GM18511 (cell line): ENCODE data around the gene KIF5C.

Source experiments
- ATAC-seq: cut with Tn5 transposase; IDR thresholded peaks from one replicate; pipeline ENCODE4 v1.9.1; 2021; ENCODE audit warnings: mild to moderate bottlenecking, moderate library complexity; ENCODE audit not compliant: unreplicated experiment

KIF5C gene

GRCh38 chr2:149009576-149010461 is 134.8 kb downstream of the KIF5C start:
- ATAC-seq = no peak

- no peak for ATAC-seq
These were observed 137.5 kb downstream of the KIF5C start for GRCh38 chr2:149012545-149012944.

GRCh38 chr2:149015501-149015900 is 140.5 kb downstream of the KIF5C start:
- ATAC-seq = no peak

DNA sequence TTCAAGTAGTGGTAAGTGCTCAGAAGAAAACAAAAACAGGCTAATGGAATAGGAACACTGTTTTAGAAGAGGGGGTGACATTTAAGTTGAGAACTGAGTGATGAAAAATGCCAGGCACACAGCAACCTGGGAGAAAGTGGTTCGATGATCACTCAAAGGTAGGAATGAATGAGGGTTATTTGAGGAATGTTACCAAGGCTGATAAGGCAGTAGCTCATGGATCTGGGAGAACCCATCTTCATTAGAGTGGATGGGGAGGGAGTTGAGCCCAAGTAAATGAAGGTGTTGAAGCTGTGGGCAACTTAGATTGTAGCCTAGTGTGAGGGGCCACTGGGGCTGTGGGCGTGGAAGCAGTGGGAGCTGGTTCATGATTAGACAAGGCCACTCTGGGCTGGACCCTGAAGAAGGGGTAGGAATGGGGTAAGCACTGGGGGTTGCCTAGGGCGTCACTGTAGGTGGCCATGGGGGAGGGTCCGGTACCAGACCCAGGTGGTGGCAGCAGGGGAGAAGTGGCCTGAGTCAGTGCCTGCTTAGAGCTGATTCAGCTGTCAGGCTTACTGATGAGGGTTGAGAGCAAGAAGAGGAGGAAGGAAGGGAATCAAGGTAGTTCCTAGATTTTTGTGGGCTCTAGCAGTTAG is 141.0 kb downstream of the KIF5C start:
- ATAC-seq = no peak

DNA sequence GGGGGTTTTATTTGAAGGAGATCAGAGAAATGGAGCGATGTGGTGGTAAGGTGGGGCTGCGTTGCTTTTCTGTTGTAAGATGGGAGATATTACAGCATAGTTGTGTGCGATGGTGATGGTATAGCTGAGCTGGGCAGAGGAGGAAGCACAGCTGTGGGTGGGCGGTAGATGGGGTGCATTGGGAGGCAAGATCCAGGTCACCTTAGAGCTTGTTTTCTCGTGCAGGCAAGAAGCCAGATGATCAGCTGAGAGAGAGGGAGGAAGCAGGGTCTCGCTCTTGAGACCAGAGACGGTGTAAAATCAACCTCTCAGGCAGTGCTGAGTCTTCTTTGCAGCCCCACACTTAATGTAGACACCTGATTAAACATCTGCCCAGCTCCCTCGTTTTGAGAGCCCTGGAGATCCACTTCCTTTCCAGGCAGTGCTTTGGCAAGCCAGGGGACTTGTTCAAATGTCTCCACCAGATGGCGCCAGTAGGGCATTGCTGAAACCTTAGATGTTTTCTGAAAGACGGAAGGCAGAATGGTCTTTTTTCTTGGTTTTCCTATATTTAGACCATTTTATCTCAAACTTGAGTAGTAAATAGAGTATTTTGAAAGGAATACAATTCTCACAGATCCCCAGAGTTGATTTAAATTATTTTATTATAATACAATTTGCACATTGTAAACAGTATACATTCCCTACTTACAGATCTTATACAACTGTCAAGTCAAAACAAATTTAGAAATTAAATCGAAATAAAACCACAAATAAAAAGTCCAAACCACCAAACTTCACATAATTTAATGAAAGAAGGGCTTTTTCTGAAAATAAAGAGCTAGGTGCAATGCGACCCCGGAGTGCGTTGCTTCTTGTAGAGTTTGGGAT is 142.3 kb downstream of the KIF5C start:
- no peak for ATAC-seq

GRCh38 chr2:149018981-149019380 is 144.0 kb downstream of the KIF5C start:
- ATAC-seq = no peak

DNA sequence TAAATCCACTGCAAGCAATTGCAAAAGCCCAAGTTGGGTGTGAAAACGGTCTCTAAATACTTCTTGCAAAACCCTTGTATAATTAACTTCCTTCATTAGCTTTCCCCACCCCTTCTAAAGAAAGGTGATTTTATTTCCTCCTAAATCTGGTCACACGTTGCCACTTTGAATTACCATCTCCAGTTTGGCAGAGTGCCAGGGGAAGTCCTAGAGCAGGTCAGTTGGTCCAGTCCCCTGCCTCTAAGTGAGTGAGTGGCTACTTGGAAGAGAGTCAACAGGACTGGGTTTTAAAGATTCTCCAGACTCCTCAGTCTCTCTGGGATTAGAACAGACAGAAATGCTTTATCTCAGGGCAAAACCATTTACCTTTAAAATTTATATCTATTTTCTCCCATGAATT is 144.7 kb downstream of the KIF5C start:
- ATAC-seq = no peak

DNA sequence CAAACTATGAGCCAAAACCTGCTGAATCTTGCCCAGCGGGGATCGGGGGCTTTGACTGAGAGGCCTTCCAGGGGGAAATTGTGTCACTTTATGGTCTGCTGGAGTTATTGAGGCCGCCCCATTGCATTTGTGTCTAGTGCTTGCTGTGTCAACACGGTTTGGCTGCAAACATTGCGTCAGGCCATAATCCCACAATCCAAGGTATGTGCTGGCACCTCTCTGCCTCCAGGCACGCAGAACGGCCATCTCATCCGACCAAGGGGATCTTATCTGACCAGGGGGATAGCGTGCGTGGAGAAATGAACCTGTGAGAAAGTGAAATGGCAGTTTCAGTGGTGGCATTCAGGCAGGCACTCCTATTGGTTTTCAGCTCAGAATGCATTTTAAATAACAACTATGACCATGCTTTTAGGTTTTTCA is 145.4 kb downstream of the KIF5C start:
- ATAC-seq = peak; percentile 61

DNA sequence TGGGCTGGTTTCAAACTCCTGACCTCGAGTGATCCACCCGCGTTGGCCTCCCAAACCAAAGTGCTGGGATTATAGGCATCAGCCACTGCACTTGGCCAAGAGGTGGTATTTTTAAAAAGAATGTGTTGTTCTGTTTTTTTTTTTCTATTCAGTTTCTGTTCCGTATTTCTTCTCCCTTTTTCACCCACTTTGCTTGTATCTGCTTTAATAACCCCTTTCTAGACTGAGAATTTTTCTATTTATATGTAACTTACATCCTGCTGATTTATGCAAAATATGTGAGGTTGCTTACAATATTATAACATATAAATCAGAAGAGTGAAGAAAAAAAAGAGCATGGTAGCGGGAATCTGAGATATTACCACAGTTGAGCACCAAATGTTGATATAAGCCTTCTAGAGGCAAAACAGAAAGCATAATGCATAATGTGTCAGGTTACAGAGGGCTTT is 146.3 kb downstream of the KIF5C start:
- ATAC-seq = peak; percentile 67

DNA sequence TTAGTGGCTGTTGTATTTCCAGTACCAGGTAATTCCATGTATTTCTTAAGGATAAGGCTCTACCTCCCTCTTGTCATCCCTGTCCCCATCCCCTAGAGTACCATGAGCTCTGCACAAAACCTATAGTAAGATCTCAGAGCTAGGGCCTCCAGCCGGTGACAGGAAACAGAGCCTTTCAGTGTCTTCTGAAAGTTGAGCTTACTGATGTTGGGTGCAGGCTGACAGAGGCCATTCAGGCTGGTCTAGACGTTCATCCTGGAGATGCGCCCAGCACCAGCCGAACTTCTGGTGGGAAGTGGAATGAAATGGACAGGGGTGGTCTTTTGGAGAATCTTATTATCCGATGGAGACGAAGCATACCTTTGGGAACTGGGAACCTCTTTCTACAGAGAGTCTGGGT is 146.7 kb downstream of the KIF5C start:
- ATAC-seq = peak; percentile 57

DNA sequence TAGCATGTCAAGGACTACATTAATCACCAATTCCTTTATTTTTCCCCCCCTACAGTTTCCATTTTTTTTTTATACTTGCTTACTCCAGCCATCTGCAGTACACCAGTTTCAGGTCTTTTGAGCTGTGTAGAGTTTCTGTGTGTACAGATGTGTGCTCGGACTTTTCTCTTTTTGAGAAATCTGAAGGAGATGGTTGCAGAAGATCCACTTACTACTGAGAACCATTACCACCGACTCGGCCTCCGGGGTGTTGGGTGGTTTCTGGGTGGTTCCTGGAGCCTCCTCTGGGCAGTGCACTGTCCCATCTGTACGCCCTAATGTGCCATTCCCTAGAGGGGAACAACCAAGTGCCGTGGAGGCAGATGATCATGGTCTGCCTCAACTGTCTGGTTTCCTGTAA is 148.1 kb downstream of the KIF5C start:
- no peak for ATAC-seq

GRCh38 chr2:149027590-149028250 is 152.7 kb downstream of the KIF5C start:
- no peak for ATAC-seq

- no peak for ATAC-seq
These were observed 153.3 kb downstream of the KIF5C start for GRCh38 chr2:149028377-149028776.

DNA sequence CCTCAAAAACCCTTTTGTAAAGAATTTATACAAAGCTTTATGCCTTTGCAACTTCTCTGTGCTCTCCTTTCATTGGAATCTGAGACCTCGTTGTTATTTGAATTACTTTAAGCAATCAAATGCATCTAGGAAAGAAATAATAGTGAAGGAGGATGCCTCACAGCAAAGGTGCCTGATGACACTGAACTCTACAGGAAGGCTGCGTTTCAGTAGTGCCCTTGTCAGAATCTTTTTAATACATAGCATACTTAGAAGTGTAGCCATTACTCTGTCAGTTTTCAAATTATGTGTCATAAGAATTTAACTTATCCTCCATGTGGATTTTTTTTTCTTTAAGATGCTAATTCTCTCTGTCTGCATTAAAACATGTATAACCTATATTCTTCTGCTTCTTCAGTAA is 153.9 kb downstream of the KIF5C start:
- ATAC-seq = no peak

DNA sequence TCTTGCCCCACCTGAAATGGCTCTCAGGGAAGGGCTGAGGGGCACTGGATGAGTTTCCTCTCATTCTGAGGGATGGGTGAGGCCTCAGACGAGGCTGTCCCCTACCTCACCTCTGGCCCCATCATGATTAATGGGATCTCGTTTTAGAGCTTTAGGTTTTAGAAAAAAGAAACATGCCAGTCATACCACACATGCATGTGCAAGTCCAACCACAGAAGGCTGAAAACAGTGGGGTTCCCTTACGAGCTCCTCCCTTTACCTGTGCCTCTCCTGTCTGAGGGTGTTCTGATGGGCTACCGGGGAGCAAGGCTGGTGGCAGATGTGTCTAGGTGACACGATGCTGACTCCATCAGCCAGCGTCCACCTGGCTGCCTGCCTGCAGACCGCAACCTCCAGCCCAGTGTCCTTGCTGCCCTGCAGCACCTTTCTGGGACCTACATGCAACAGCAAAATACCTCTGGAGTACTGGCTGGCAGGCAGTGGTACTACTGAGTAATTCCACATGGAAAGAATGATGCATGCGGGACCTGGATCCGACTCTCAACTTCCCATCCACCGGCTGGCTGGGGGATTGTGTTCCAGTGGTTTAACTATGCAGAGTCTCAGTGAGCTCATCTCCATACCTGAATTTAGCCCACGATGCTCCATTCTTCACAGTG is 154.4 kb downstream of the KIF5C start:
- ATAC-seq = no peak

- no peak for ATAC-seq
These were observed 156.4 kb downstream of the KIF5C start for GRCh38 chr2:149031396-149031795.

DNA sequence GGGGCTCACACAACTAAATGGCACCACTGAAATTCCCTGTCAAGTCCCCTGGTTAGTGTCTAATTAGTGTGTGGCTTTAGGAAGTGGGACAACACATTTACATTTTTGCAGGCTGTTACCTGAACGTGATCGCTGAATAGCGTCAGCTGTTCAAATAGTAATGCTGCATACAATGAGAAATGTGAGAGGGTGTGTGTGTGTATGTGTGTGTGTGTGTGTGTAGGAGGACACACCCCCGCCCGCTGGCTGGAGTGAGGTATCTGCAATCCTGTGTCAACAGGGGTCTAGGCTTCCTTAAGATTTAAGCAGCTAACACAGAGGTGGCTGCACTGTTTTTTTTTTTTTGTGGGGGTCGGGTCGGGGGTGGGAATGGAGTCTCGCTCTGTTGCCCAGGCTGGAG is 158.7 kb downstream of the KIF5C start:
- no peak for ATAC-seq

DNA sequence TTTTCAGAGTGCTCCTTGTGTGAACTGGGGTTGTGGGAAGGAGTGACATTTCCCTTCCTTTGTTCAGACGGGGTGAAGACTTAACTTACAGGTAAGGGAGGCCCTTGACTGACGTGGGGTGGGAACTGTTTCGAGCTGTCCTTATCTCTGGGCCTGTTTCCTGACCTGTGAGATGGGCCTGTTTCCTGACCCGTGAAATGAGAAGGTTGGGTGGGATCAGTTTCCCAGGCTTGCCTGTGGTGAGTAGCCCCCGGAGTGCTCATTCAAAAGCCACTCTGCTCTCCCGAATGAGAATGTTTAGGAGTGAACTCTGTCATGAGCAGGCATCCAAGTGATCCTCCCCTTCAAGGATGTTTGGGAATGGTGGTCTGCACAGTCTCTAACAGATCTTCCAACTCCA is 159.4 kb downstream of the KIF5C start:
- ATAC-seq = no peak

DNA sequence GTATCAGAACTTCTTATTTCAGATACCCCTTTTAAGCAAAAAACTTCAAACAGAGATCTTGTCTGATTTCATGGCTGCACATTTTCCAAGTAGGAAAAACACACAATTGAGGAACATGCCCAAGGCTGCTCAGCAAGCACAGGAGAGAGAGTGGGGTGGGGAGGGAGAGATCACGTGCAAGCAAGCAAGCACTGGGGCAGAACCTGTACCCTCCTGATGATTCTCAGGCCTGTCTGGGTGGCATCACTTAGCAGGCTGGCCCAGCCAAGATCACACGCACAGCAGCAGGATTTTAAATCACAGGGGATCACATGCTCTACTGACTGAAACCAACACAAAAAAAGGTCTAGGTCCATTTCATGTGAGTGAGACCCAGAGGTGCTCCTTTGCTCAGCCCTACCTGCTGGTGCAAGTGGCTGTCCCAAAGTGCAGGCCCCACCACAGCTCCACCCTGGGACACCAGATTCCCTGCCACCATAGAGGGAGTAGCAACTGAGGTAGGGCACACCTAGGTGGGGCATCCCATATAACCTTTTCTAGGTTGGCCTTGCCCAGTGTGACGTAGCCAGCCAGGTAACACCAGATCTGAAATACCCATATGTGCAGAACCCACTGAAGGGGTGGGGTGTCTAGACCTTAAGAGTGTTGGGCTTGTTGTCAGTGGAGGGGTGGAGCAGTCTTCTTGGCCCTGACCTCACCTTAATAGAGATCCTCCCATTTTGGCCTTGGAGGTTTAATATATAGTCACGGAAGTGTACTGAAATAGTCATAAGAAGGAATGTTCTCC is 161.7 kb downstream of the KIF5C start:
- peak; percentile 26 for ATAC-seq
